Activated T-cell treated with anti-CD3 and anti-CD28 coated beads for 1 hour (primary cell): ENCODE data around the gene PPP1R7.
A peak's percentile ranks its signal among the peaks of the same experiment; 100 is the strongest.
"Not testable (repeated sequence)": the region's sequence is repeated elsewhere in the genome, so short reads cannot be mapped to it uniquely, and the experiment has no call there.

ENCODE experiments used
- DNase-seq: peaks from one replicate; pipeline ENCODE4 v3.0.0-alpha.2; 2020; ENCODE audit warnings: low read depth

Gene PPP1R7, protein sequence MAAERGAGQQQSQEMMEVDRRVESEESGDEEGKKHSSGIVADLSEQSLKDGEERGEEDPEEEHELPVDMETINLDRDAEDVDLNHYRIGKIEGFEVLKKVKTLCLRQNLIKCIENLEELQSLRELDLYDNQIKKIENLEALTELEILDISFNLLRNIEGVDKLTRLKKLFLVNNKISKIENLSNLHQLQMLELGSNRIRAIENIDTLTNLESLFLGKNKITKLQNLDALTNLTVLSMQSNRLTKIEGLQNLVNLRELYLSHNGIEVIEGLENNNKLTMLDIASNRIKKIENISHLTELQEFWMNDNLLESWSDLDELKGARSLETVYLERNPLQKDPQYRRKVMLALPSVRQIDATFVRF

DNA sequence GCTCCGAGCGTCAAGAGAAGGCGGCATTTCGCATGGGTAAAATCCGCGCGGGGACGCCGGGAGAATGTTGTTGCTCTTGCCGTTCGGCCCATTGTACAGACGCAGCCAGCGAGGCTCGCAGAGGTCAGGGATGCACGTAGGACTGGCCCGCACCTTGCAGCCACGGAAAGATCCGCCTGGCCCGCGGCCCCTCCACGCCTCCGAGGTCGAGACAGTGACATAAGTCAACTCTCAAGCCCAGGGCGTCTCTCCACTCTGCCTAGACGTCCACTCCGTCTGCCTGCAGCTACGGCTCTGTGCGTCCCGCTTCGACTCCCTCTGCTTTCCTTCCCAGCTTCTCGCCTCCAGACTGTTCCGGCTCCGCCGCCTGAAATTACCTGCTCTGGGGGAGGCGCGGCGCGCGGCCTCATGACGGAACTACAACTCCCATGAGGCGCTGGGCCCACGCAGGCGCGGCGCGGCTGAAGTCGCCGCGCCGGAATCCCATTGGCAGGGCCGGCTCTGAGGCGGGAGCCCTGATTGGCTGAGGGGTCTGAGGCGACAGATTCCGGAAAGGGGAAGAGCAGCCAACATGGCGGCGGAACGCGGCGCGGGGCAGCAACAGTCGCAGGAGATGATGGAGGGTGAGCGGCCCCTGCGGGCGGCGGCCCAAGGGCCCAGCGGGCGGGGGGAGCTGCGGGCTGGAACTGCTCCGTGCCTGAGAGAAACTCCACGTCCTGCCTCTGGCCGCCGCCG lies at the start of gene PPP1R7:
PPP1R7 (plus strand) TSS at position 543 of the 735 bp plus-strand sequence; CDS start at position 572, 29 bp downstream.
- DNase-seq, result peak; percentile 89

DNA sequence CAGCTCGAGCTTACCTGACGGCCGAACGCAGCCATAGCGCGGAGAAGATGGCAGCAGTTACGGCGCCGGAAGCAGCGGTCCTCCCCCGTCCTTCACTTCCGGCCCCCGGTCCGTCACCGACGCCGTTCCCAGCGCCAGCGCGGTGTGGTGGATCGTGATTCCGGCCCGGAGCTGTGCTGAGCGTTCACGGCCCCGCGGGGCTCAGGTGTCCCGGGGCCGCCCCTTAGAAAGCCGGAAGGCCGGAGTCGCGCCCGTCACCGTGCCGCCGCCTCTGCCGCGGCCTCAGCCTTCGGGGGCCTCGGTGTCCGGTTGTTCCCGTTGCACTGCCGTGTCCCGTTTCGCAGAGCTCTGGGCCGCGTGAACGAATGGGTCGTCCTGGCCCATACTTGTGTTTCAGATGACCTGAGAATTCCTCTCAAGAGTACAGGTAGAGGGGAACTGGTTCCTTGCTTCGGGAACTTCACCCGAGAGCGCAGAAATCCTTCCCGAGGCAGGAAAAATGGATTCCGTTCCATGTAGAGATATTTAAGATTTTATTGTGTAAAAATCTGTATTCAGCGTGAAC lies 47.9 kb upstream of the PPP1R7 start, which contains the start of gene MTERF4:
MTERF4 (minus strand) TSS at position 49 of the 565 bp plus-strand sequence; CDS start at position 35, 14 bp downstream.
- DNase-seq, result peak; percentile 81

DNA sequence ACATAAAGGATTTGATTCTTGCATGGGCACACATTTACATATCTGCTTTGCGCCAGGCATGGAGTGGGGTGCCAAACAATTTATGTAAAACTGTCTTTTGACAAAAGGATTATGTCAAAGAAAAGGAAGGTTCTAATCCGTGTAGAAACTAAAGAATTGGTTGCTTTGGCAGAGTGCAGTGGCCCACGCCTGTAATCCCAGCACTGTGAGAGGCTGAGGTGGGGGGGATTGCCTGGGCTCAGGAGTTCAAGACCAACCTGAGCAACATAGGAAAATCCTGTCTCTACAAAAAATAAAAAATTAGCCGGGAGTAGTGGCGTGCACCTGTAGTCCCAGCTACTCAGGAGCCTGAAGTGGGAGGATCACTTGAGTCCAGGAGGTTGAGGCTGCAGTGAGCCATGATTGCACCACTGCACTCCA lies 47.1 kb upstream of the PPP1R7 start:
- no peak for DNase-seq

DNA sequence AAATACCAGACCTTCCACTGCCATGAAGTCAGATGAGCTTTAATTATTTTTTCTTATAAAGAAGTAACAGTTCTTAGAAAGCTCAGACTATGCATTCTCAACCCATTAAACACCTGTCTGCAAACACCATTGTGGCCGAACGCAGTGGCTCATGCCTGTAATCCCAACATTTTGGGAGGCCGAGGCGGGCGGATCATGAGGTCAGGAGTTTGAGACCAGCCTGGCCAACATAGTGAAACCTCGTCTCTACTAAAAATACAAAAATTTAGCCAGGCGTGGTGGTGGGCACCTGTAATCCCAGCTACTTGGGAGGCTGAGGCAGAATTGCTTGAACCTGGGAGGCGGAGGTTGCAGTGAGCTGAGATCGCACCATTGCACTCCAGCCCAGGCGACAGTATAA lies 45.7 kb upstream of the PPP1R7 start:
- DNase-seq, result not testable (repeated sequence)

DNA sequence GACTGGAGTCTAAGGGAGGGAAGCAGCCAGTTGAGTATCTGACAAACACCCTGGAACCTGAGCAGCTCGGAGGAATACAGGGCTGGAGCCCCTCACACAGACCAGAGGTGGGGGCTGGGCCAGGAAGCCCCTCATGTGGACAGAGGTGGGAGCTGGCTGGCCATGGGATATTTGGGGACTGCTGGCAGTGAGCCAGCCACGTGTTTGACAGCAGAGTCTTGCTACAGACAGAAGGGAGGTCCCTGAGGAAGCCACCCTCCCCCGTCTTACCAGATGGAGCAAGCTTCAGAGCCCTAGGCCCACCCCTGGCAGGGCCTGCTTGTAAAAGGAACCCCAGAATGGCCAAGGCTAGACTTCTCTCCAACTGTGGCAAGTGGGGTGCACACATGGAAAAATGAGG lies 44.6 kb upstream of the PPP1R7 start:
- DNase-seq, result no peak

DNA sequence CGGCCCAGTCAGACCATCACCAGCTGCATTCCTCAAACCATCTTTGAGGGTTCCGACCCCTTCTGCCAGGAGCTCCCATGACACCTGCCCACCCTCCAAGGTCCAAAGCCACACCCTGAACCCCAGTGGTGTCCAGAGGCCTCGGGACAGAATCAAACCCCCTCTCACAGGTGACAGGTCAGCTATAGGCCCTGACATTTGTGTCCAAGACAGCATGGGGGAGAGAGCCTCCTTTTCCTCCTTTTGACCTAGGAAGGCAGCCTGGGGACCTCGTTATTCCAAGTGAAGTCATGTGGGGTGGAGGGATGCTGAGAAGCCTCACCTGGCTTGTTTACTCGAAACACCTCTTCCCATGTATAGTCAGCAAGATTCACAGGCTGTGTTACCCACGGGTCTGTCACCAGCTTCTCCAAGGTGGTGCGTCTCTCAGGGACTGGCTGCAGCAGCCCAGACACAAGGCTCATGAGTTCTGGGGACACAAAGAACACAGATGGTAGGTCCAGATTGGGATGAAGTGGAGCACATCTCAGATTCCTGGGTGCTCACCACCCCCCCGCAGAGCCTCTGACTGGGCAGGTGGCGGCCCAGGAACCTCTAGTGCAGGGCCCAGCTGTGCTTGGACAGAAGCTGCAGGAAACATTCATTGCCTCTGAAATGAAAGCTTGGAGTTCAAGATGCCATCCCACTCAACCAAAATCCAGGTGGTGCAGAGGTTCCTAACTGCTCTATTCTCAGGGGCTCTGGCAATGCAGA lies 43.1 kb upstream of the PPP1R7 start:
- no peak for DNase-seq

DNA sequence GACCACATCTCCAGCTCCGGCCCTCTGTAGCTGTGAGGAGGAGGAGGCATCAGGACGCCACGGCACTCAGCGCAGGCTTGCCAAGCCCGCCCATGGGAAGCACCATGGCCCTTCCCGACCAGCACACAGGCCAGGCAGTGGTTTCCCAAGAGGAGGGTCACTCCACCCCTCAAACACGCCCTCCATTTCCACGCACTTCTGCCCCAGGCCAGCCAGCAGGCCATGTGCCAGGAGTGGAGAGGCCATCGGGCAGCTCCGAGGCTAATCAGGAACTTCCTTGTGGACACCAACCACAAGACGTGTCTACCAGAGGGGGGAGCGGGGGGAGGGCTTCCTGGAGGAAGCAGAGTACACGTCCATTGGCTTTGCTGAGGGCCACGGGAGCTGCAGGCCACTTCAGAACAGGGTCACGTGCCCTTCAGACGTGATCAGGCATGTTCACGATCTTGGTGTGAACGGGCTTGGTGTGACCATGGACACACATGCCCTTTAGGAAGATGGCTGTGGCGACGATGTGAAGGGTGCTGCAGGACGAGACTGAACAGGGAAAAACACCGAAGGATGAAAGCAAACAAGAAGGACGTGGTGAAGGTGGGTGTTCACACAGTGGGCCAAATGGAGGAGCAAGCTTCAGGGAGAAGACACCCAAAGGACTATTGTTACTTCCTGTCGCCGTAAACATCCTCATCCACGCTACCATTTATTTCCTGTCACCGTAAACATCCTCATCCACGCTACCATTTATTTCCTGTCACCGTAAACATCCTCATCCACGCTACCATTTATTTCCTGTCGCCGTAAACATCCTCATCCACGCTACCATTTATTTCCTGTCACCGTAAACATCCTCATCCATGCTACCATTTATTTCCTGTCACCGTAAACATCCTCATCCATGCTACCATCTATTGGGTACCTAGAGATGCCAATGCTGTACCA lies 41.7 kb upstream of the PPP1R7 start:
- no peak for DNase-seq

DNA sequence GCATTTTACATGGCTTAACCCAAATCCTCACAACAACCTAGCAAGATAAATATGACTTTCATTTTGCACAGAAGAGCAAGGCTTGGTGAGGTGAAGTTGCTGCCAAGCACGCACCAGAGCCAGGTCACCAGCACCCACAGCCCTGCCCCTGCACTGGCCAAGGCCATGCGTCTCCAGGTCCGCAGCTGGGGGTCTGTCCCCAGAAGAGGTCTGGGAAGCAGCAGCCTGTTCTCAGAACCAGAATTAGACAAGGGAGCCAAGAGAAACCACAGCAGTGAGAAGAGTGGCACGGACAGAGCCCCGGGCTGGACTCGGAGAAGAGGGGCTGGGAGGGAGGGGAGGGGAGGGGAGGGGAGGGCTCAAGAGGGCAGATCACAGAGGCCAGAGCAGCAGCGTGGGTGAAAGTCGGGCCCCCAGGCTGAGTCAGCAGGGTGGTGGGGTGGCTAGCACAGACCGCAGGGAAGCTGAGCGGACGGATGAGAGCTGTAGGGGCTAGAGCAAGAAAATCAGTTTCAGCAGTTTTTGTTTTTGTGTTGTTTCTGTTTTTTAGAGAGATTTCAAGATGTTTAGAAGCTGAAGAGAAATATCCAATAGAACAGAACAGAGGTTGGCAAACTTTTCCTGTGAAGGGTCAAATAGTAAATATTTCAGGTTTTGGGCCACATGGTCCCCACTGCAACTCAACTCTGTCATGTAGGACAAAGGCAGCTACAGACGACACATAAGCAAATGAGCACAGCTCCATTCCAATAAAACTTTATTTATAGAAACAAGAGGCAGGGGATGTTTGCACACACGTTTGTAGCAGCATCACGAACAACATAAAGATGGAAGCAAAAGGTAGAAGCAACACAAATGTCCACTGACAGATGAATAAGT lies 40.8 kb upstream of the PPP1R7 start:
- DNase-seq, result no peak

DNA sequence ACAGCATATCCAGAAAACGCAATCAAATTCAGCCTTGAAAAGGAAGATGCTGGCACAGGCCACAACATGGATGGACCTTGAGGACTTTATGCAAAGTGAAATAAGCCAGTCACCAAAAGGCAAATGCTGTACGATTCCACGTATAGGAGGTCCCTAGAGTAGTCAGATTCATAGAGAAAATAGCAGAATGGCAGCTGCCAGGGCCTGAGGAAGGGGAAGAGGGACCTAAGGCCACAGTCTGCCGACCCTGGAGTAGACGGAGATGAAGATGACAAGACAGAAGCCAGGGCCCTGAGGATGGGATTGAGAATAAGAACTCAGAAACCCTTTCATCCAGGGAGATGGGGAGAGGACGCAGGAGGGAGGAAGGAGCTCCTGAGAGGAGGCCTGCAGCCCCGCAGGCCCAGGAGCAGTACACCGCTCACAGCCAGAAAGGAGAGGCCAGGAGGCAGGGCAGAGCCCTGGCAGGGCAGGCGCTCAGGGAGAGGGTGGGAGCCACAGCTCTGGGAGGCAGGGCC lies 40.1 kb upstream of the PPP1R7 start:
- DNase-seq, result no peak

DNA sequence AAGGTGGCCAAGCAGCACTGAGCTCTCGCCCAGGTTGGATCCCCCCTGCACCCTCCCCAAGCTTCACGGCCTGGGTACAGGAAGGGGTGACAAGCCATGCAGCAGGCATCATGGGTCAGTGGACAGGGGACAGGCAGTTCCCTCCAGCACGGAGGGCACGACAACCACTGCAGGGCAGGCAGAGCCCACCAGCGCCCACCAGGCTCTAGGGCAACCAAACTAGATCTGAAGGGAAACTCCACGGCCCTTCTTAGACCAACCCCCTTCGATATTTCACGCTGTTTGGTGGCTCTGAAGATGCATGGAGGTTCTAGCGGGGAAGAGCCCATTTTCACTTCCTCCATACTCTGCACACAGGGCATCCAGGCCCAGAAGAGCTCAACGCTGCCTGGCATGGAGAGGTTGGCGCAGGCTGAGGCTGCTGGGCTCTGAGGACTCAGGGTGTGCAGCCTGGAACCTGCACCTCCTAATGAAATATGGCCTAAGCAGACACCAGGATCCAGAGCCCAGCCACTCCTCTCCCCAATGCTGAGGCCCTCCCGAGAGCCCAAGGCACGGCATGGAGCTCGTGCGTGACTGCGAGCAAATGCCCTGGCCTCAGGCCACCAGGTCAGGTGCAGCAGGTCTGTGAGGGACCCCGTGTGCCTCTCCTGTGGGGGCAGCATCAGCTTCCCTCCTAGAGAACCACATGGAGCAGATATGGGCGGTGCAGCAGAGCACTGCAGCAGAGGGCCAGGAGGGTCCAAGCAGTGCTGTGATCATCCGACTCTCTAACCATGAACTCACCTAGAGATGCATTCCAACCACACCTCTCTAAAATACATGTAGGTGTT lies 39.4 kb upstream of the PPP1R7 start:
- no peak for DNase-seq

DNA sequence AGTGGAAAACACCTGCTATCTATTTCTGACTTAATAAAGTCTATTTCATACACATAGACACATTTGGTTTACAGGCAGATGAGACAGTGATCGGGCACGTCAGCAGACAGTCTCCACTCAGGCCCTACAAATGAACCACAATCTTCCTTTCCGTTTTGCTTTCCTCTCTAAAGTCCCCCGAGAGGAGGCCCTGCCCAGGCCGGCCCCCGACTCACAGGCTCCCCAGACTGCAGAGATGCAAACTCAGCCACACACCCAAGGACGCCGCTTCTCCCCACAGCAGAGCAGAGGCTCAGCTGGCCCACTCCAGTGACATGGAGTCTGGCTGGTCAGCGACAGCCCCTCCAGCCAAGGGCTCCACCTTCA lies 38.8 kb upstream of the PPP1R7 start:
- no peak for DNase-seq

DNA sequence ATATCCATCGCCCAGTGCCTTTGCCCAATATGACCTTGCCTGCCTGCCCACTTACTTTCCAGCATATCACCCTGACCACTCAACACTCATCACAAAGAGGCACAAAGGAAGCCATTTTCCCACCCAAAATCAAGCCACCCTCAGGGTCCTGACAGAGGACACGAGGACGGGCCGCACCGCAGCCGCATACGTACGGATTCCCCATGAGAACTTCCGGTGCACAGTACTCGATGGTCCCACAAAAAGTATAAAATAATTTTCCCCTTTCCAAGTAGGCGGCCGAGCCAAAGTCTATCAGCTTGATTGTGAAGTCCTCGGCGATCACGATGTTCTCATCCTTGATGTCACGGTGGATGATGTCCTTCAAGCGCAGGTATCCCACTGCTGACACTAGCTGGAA lies 38.2 kb upstream of the PPP1R7 start:
- no peak for DNase-seq

DNA sequence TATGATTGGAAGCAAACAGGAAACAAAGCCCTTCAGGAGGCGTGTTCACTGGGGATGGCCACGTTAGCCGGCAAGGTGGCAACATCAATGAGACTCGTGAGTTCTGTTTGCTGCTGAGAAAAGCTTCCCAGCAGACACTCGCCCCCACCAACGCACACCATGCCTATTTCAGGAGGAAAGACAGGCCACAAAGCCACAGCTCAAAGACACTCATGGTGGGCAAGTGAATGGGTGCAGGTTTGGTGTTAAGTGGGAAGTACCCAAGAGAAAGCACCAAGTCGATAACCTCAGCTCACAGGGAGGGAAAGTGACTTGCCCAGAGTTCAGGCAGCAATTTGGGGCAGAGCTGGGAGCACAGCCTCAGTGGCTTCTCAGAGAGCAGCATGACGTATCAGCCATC lies 37.7 kb upstream of the PPP1R7 start:
- DNase-seq, result no peak

DNA sequence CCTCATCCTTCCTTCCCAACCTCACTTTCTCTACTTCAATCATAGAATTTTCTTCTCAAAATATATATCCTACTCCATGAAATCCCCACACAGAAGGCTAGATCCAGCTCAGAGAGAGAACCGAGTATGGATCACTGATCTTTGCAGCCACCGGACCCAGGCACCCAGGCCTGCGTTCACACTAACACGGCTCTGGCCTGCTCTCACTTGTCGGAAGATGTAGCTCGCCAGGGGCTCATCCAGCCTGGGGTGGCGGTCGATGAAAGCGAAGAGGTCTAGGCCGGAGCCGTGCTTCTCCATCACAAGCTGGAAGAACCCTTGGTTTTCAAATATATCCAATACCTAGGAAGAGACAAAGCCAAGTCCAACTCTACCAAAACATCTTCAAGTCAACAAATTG lies 35.4 kb upstream of the PPP1R7 start:
- DNase-seq, result no peak

DNA sequence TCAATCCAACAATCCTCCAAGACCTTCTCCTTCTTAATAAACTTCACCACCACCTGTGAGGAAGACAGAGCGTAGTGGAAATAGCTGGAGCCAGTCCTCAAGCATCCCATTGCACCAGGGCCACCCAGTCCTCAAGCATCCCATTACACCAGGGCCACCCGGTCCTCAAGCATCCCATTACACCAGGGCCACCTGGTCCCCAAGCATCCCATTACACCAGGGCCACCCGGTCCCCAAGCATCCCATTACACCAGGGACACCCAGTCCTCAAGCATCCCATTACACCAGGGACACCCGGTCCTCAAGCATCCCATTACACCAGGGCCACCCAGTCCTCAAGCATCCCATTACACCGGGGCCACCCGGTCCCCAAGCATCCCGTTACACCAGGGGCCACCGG lies 34.9 kb upstream of the PPP1R7 start:
- no peak for DNase-seq

DNA sequence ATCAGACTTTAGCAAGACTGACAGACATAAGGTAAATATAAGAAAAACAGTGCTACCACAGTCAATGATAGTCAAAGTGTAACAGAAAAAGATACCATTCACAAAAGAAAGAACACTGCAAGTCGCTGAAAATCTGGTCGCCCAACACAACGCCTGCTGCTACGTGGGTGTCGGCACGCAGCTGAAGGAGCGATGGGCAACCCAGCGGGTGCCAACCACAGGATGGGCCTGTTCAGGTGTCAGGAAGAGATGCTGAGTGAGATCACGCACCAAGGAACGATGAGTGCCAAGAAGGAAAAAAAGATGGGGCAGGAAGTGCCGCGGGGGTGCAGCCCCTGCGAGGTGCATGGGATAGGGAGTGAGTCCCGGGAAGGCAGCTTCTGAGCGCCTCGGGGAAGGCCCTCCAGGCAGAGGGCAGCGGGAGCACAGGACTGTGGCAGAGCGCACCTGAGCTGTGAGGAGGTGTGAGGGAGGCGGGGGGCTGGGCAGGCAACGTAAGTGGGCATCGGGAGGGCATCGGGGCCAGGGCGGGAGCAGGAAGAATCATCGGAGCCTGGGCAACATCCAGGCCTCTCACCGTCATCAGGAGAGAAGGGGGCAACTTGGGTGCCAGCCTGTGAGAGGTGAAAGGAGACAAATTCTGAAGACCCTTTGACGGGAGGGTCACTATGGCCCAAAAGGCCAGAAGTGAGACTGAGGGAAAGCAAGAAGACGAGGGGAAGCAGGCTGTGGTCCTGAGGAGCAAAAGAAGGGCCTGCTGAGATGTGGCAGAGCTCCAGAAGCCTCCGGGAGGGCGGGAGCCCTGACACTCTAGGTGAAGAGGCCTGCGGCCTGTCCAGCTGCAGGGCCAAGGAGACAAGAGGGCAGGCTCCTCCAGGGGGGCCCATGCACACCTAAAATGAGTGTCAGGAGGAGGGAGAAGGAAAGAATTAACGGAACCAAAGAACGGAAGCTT lies 33.4 kb upstream of the PPP1R7 start:
- no peak for DNase-seq

DNA sequence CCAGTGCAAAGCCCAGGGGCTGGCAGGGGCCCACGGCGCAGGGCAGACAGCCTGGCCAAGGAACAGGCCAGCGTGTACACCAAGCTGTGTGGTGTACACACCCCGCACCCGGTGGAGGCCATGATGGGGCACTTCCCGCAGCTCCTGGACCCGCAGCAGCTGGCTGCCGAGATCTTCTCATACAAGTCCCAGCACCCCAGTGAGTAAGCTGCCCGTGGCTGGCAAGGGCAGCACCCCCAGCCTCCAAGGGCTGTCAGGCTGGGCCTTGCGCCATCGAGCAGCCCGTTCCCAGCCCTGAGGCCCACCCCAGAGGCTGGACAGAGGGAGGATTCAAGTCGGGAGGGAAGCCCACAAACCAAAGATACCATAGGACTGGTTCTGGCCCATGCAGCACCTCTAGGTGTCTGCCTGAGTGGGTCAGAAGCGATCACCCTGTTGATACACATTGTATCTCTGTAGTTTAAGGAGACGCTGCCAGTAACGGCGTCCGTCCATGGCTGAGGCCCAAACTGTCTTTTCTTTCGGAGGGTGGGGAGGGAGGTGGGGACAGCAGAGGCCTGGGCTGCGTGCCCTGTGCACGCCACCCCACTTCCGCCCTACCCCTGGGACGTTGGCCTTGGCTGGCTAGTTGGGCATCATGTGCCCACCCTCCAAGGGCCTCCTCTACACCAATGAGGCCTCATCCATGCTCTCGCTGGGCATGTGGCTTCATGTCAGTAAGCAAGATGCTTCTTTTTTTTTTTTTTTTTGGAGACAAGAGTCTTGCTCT lies 31.3 kb upstream of the PPP1R7 start:
- no peak for DNase-seq
